T-cell (primary cell): ENCODE measurements around the gene TM6SF1. TPM values are rescaled to one million over a fixed set of nuclear protein-coding genes. Genes with fewer than 3 reads are reported as not detected.
A peak's percentile ranks its signal among the peaks of the same experiment; 100 is the strongest.
"Not testable (repeated sequence)": the region's sequence is repeated elsewhere in the genome, so short reads cannot be mapped to it uniquely, and the experiment has no call there.

ENCODE experiments used
- ATAC-seq, 4 experiments: fragments of 200-7000 bp in 3 of 4; fragments of 150-1000 bp in 1 of 4; cut with Tn5 transposase; replicated peaks in 1 of 4; 1 replicate in 3 of 4; 2 replicates in 1 of 4; pipeline ENCODE4 v1.10.0; 2021; ENCODE audit warnings: moderate library complexity in 3 of 4, mild to moderate bottlenecking in 2 of 4, moderate number of reproducible peaks in 1 of 4
- CTCF ChIA-PET, 2 donors: fragments of 300-600 bp; sonication (Branson Sonifier 250); formaldehyde crosslinking; loops; one replicate each; lab custom pipeline; 2022; ENCODE audit warnings: antibody characterized with exemption in 2 of 2; lab: Charles Lee
- POLR2A ChIA-PET, 2 donors: fragments of 300-600 bp; sonication (Branson Sonifier 250); formaldehyde crosslinking; loops; one replicate each; lab custom pipeline; 2022; ENCODE audit warnings: antibody characterized with exemption in 2 of 2; lab: Charles Lee
- DNase-seq, 35 experiments: peaks; one replicate each; pipeline versions ENCODE4 v3.0.0 to v3.0.0-alpha.2; 2013 to 2023
- H3K27ac ChIP-seq: one replicate; pipeline ENCODE4 v1.5.1; 2013; ENCODE audit warnings: low read length
- H3K27me3 ChIP-seq, 2 experiments: replicated peaks in 1 of 2; 1 replicate in 1 of 2; 2 replicates in 1 of 2; pipeline versions ENCODE4 v1.6.1 to v1.7.0; 2013; ENCODE audit warnings: low read length in 1 of 2, mixed read lengths in 1 of 2; ENCODE audit not compliant: control insufficient read depth in 2 of 2, insufficient read depth in 2 of 2; ENCODE audit errors: extremely low read depth in 1 of 2
- H3K36me3 ChIP-seq, 2 donors: 1 replicate in 1 of 2; 2 replicates in 1 of 2; pipeline versions ENCODE4 v1.6.1 to v1.7.0; 2013; ENCODE audit warnings: low read length in 1 of 2; ENCODE audit not compliant: control insufficient read depth in 2 of 2, insufficient read depth in 1 of 2; ENCODE audit errors: extremely low read depth in 1 of 2
- H3K4me1 ChIP-seq, 2 experiments: 1 replicate in 1 of 2; 2 replicates in 1 of 2; pipeline versions ENCODE4 v1.6.1 to v1.7.0; 2013; ENCODE audit warnings: low read length in 2 of 2, mixed read lengths in 1 of 2; ENCODE audit not compliant: insufficient read depth in 2 of 2, control insufficient read depth in 1 of 2; ENCODE audit errors: extremely low read depth in 1 of 2
- H3K4me3 ChIP-seq, 2 donors: 1 replicate in 1 of 2; 2 replicates in 1 of 2; pipeline versions ENCODE4 v1.5.1 to v1.7.0; 2013; ENCODE audit warnings: mild to moderate bottlenecking in 2 of 2, low read length in 1 of 2, moderate library complexity in 1 of 2; ENCODE audit not compliant: control insufficient read depth in 1 of 2; ENCODE audit errors: extremely low read depth in 1 of 2
- H3K9me3 ChIP-seq: 2 replicates; pipeline ENCODE4 v1.7.0; 2013
- H3K27ac Mint-ChIP-seq, 2 donors: one replicate each; pipeline ENCODE4 v1.8.0; 2020 to 2021; ENCODE audit warnings: mild to moderate bottlenecking in 2 of 2, mixed read lengths in 2 of 2
- H3K27me3 Mint-ChIP-seq, 2 donors: one replicate each; pipeline ENCODE4 v1.8.0; 2021 to 2022; ENCODE audit warnings: mixed read lengths in 2 of 2
- H3K36me3 Mint-ChIP-seq: one replicate; pipeline ENCODE4 v1.8.0; 2021; ENCODE audit warnings: mixed read lengths
- H3K4me1 Mint-ChIP-seq, 3 donors: one replicate each; pipeline ENCODE4 v1.8.0; 2020 to 2022; ENCODE audit warnings: mixed read lengths in 3 of 3, mild to moderate bottlenecking in 1 of 3
- H3K4me3 Mint-ChIP-seq, 3 donors: one replicate each; pipeline ENCODE4 v1.8.0; 2020 to 2022; ENCODE audit warnings: mild to moderate bottlenecking in 3 of 3, mixed read lengths in 3 of 3, moderate library complexity in 3 of 3
- H3K9me3 Mint-ChIP-seq, 3 donors: one replicate each; pipeline ENCODE4 v1.8.0; 2020 to 2022; ENCODE audit warnings: mixed read lengths in 3 of 3
- WGBS: methylation state at CpG from one replicate; pipeline ENCODE4 v1.1.5; 2013; ENCODE audit warnings: missing lambda C conversion rate; ENCODE audit not compliant: insufficient coverage; 5-methylcytosine and 5-hydroxymethylcytosine counted together
- total RNA-seq, 35 experiments: library from RNA in 6 of 35; stranded (reverse) in 6 of 35; fragments of 120-200 nt in 1 of 35; gene quantifications; one replicate each; pipeline versions ENCODE4 v1.2.1 to v1.2.4 and lab custom pipeline; 2013 to 2026

TM6SF1 gene
- total RNA-seq, 5 donors from 2014 or later (not counting 1 experiment from before 2014, with no cell fraction given): 0.33 to 2.1 (median 0.84) TPM; not detected in 1

- POLR2A ChIA-PET: interaction anchor here in 1 of 2 donors (0.6 kb wide), 1 partner anchor 15 kb away, joined by 5 read pairs; no protein-coding TSS in a partner anchor
- H3K27me3 ChIP-seq, H3K36me3 Mint-ChIP-seq, H3K4me3 ChIP-seq, H3K9me3 Mint-ChIP-seq, H3K27ac Mint-ChIP-seq, H3K9me3 ChIP-seq, H3K27me3 Mint-ChIP-seq, H3K36me3 ChIP-seq, H3K27ac ChIP-seq: not testable (repeated sequence)
- ATAC-seq (peak in 2 of 4 experiments; percentile 4 to 23), DNase-seq (peak in 34 of 35 experiments; percentile 10 to 62 (median 34))
- WGBS: no CpG with 5 or more reads among the region's 6 CpGs
- H3K4me1 ChIP-seq: peaks cover 11 to 13% of the 10 kb centered on the region in 2 experiments
- Mint-ChIP-seq H3K4me3 (peak overlapping the region in 1 of 3 donors; percentile 32), H3K4me1 (peaks cover 7 to 14% (median 8%) of the 10 kb centered on the region in 3 donors)
- CTCF ChIA-PET: interaction anchor here in 1 of 2 donors (0.8 kb wide), 1 partner anchor 1675 kb away, joined by 3 read pairs; no protein-coding TSS in a partner anchor
Measured at GRCh38 chr15:83069211-83069642, 38.2 kb upstream of the TM6SF1 start.

GRCh38 chr15:83077491-83078230 lies 29.8 kb upstream of the TM6SF1 start:
- H3K4me1 ChIP-seq: no peaks in the 10 kb centered on the region
- no peak overlapping the region for H3K27ac ChIP-seq
- CTCF ChIA-PET: interaction anchor here (0.5 kb wide), 2 partner anchors 14 to 218 kb away, joined by 4 to 7 read pairs; no protein-coding TSS in a partner anchor
- H3K9me3 ChIP-seq: no peaks in the 10 kb centered on the region
- no CpG with 5 or more reads among the region's 5 CpGs for WGBS
- H3K36me3 ChIP-seq: no peaks in the 10 kb centered on the region
- ATAC-seq: no peak
- H3K4me3 Mint-ChIP-seq: no peak overlapping the region
- POLR2A ChIA-PET: interaction anchor here in 1 of 2 donors (0.5 kb wide), 1 partner anchor 122 kb away, joined by 4 read pairs; no protein-coding TSS in a partner anchor
- H3K27ac Mint-ChIP-seq: no peak overlapping the region
- H3K4me3 ChIP-seq: no peak overlapping the region
- peaks cover 35% of the 10 kb centered on the region in 2 donors for H3K27me3 Mint-ChIP-seq
- H3K36me3 Mint-ChIP-seq: peaks cover 6% of the 10 kb centered on the region
- peaks cover 0 to 3% (median 2%) of the 10 kb centered on the region in 3 donors for H3K4me1 Mint-ChIP-seq
- no peak for DNase-seq
- peaks cover 0 to 19% of the 10 kb centered on the region in 2 experiments for H3K27me3 ChIP-seq
- peaks cover 8 to 10% (median 10%) of the 10 kb centered on the region in 3 donors for H3K9me3 Mint-ChIP-seq

- peaks cover 6% of the 10 kb centered on the region for H3K36me3 Mint-ChIP-seq
- ATAC-seq (no peak), DNase-seq (no peak)
- no peaks in the 10 kb centered on the region for H3K9me3 ChIP-seq
- H3K9me3 Mint-ChIP-seq: peaks cover 6 to 10% (median 8%) of the 10 kb centered on the region in 3 donors
- ChIA-PET CTCF (no interaction called here), POLR2A (no interaction called here)
- H3K4me1 Mint-ChIP-seq: peaks cover 0 to 3% (median 2%) of the 10 kb centered on the region in 3 donors
- no peaks in the 10 kb centered on the region for H3K4me1 ChIP-seq
- H3K4me3 Mint-ChIP-seq: no peak overlapping the region
- peaks cover 0 to 15% of the 10 kb centered on the region in 2 experiments for H3K27me3 ChIP-seq
- no peak overlapping the region for H3K27ac ChIP-seq
- no peak overlapping the region for H3K4me3 ChIP-seq
- 55% methylated on average over 6 of the region's 7 CpGs for WGBS
- H3K36me3 ChIP-seq: no peaks in the 10 kb centered on the region
- H3K27ac Mint-ChIP-seq: no peak overlapping the region
- peaks cover 36 to 37% of the 10 kb centered on the region in 2 donors for H3K27me3 Mint-ChIP-seq
Measured at GRCh38 chr15:83078712-83079111, 28.7 kb upstream of the TM6SF1 start.

GRCh38 chr15:83081256-83082014 lies 26.0 kb upstream of the TM6SF1 start:
- H3K27ac ChIP-seq: no peak overlapping the region
- H3K36me3 ChIP-seq: no peaks in the 10 kb centered on the region
- Mint-ChIP-seq H3K4me1 (peaks cover 0 to 3% (median 2%) of the 10 kb centered on the region in 3 donors), H3K4me3 (no peak overlapping the region), H3K27ac (no peak overlapping the region), H3K9me3 (no peaks in the 10 kb centered on the region), H3K27me3 (peaks cover 25 to 33% of the 10 kb centered on the region in 2 donors), H3K36me3 (no peaks in the 10 kb centered on the region)
- CTCF ChIA-PET: no interaction called here
- H3K4me1 ChIP-seq: no peaks in the 10 kb centered on the region
- no peaks in the 10 kb centered on the region for H3K9me3 ChIP-seq
- DNase-seq: no peak
- peaks cover 0 to 19% of the 10 kb centered on the region in 2 experiments for H3K27me3 ChIP-seq
- POLR2A ChIA-PET: no interaction called here
- 72% methylated on average over 2 of the region's 5 CpGs for WGBS
- ATAC-seq: no peak
- H3K4me3 ChIP-seq: no peak overlapping the region

- POLR2A ChIA-PET: no interaction called here
- H3K27ac ChIP-seq: no peak overlapping the region
- peaks cover 22 to 27% of the 10 kb centered on the region in 2 donors for H3K27me3 Mint-ChIP-seq
- H3K36me3 ChIP-seq: no peaks in the 10 kb centered on the region
- 60% methylated on average over 2 of the region's 5 CpGs for WGBS
- H3K4me1 Mint-ChIP-seq: peaks cover 0 to 3% (median 2%) of the 10 kb centered on the region in 3 donors
- peaks cover 0 to 19% of the 10 kb centered on the region in 2 experiments for H3K27me3 ChIP-seq
- H3K4me3 ChIP-seq: no peak overlapping the region
- H3K4me1 ChIP-seq: no peaks in the 10 kb centered on the region
- CTCF ChIA-PET: no interaction called here
- H3K9me3 Mint-ChIP-seq: no peaks in the 10 kb centered on the region
- no peaks in the 10 kb centered on the region for H3K36me3 Mint-ChIP-seq
- H3K27ac Mint-ChIP-seq: no peak overlapping the region
- no peak for ATAC-seq
- DNase-seq: no peak
- H3K4me3 Mint-ChIP-seq: no peak overlapping the region
- no peaks in the 10 kb centered on the region for H3K9me3 ChIP-seq
Measured at GRCh38 chr15:83082730-83083386, 24.6 kb upstream of the TM6SF1 start.

- H3K4me1 Mint-ChIP-seq, H3K36me3 ChIP-seq, H3K27ac ChIP-seq, H3K4me3 ChIP-seq, H3K9me3 ChIP-seq, H3K36me3 Mint-ChIP-seq, H3K27ac Mint-ChIP-seq, POLR2A ChIA-PET, DNase-seq, H3K4me3 Mint-ChIP-seq, CTCF ChIA-PET, H3K4me1 ChIP-seq, ATAC-seq, H3K9me3 Mint-ChIP-seq: not testable (repeated sequence)
- no CpG with 5 or more reads among the region's 3 CpGs for WGBS
- peaks cover 0 to 13% of the 10 kb centered on the region in 2 experiments for H3K27me3 ChIP-seq
- peaks cover 9 to 11% of the 10 kb centered on the region in 2 donors for H3K27me3 Mint-ChIP-seq
Measured at GRCh38 chr15:83085461-83085860, 22.0 kb upstream of the TM6SF1 start.
